OCI-LY1 (cell line): ENCODE data around the gene NFIX.

Experiments
- H2AFZ ChIP-seq: fragments of 200-600 bp; sonication (generic), shearing (Covaris generic); 2 replicates; pipeline ENCODE4 v1.6.0; 2014; ENCODE audit warnings: antibody characterized with exemption, mild to moderate bottlenecking, low read length
- H3F3A ChIP-seq: fragments of 200-600 bp; sonication (generic), shearing (Covaris generic); 2 replicates; pipeline ENCODE4 v1.6.0; 2014; ENCODE audit warnings: mild to moderate bottlenecking, antibody characterized with exemption, low read length, moderate library complexity; ENCODE audit not compliant: insufficient read depth
- H3K27ac ChIP-seq: fragments of 200-600 bp; sonication (generic); 2 replicates; pipeline ENCODE4 v1.5.1; 2014; ENCODE audit warnings: low read length, mixed run types, mild to moderate bottlenecking, low read depth; ENCODE audit not compliant: poor library complexity, severe bottlenecking
- H3K27me3 ChIP-seq: fragments of 200-600 bp; sonication (generic); 2 replicates; pipeline ENCODE4 v1.6.0; 2014; ENCODE audit warnings: antibody characterized with exemption, mild to moderate bottlenecking, low read length, moderate library complexity; ENCODE audit not compliant: insufficient read depth
- H3K36me3 ChIP-seq: fragments of 200-600 bp; sonication (generic); 2 replicates; pipeline ENCODE4 v1.6.1; 2014; ENCODE audit warnings: mild to moderate bottlenecking, antibody characterized with exemption, low read length, moderate library complexity, mixed read lengths; ENCODE audit not compliant: insufficient read depth
- H3K4me1 ChIP-seq: fragments of 200-600 bp; sonication (generic); 2 replicates; pipeline ENCODE4 v1.5.1; 2014; ENCODE audit warnings: mild to moderate bottlenecking, low read length, moderate library complexity; ENCODE audit not compliant: insufficient read depth, severe bottlenecking
- H3K4me2 ChIP-seq: fragments of 200-600 bp; sonication (generic), shearing (Covaris generic); 2 replicates; pipeline ENCODE4 v1.6.1; 2014; ENCODE audit warnings: low read length
- H3K4me3 ChIP-seq: fragments of 200-600 bp; sonication (generic); 2 replicates; pipeline ENCODE4 v1.5.1; 2014; ENCODE audit warnings: low read length, low read depth, mild to moderate bottlenecking, mixed read lengths; ENCODE audit not compliant: poor library complexity, severe bottlenecking
- H3K79me2 ChIP-seq: fragments of 200-600 bp; shearing (Covaris generic); 2 replicates; pipeline ENCODE4 v1.6.1; 2016; ENCODE audit warnings: mixed run types, low read length, mixed read lengths; ENCODE audit not compliant: insufficient read depth
- H3K9ac ChIP-seq: fragments of 200-600 bp; sonication (generic), shearing (Covaris generic); 2 replicates; pipeline ENCODE4 v1.6.1; 2014; ENCODE audit warnings: mild to moderate bottlenecking, low read length, mixed read lengths
- H3K9me2 ChIP-seq: fragments of 200-600 bp; sonication (generic), shearing (Covaris generic); 2 replicates; pipeline ENCODE4 v1.6.1; 2014; ENCODE audit warnings: low read depth, mild to moderate bottlenecking, low read length, mixed read lengths
- H3K9me3 ChIP-seq: fragments of 200-600 bp; shearing (Covaris generic); 2 replicates; pipeline ENCODE4 v1.6.1; 2014; ENCODE audit warnings: low read length, mixed read lengths
- H4K20me1 ChIP-seq: fragments of 200-600 bp; sonication (generic), shearing (Covaris generic); 2 replicates; pipeline ENCODE4 v1.6.0; 2016; ENCODE audit warnings: mild to moderate bottlenecking, low read length; ENCODE audit not compliant: insufficient read depth
- CTCF ChIP-seq: fragments of 200-600 bp; sonication (generic), shearing (Covaris generic); IDR thresholded peaks from 2 replicates; pipeline ENCODE4 v1.5.1; 2017; ENCODE audit warnings: mild to moderate bottlenecking, antibody characterized with exemption, low read length, moderate library complexity, mixed read lengths
- EZH2 ChIP-seq: fragments of 200-600 bp; sonication (generic), shearing (Covaris generic); IDR thresholded peaks from 2 replicates; pipeline ENCODE4 v1.8.0; 2017; ENCODE audit warnings: borderline replicate concordance, mixed run types, mild to moderate bottlenecking, antibody characterized with exemption, low read length, moderate library complexity, mixed read lengths

The NFIX gene

GRCh38 chr19:13002166-13002898 lies 7.1 kb downstream of the NFIX start:
- Histone ChIP-seq H3K36me3 (no peaks in the 10 kb centered on the region), H3K4me2 (no peak overlapping the region), H3K27ac (no peak overlapping the region), H3K79me2 (no peaks in the 10 kb centered on the region), H3F3A (no peaks in the 10 kb centered on the region), H2AFZ (no peak overlapping the region), H3K4me1 (no peaks in the 10 kb centered on the region), H3K4me3 (no peak overlapping the region), H3K9ac (no peak overlapping the region), H3K9me3 (no peaks in the 10 kb centered on the region), H3K9me2 (no peaks in the 10 kb centered on the region), H3K27me3 (peaks cover 3% of the 10 kb centered on the region; the same call in 1 of the 2 replicates), H4K20me1 (no peaks in the 10 kb centered on the region)
- no peak for TF ChIP-seq CTCF
- no peak for TF ChIP-seq EZH2

GRCh38 chr19:13003081-13003480 lies 7.8 kb downstream of the NFIX start:
- H2AFZ ChIP-seq = no peak overlapping the region
- no peak overlapping the region for H3K27ac ChIP-seq
- no peaks in the 10 kb centered on the region for H3K36me3 ChIP-seq
- H3K79me2 ChIP-seq = no peaks in the 10 kb centered on the region
- H4K20me1 ChIP-seq = no peaks in the 10 kb centered on the region
- H3K9me3 ChIP-seq = no peaks in the 10 kb centered on the region
- no peaks in the 10 kb centered on the region for H3K4me1 ChIP-seq
- H3K4me3 ChIP-seq = no peak overlapping the region
- TF ChIP-seq EZH2 = no peak
- no peak for TF ChIP-seq CTCF
- H3K4me2 ChIP-seq = no peak overlapping the region
- peaks cover 3% of the 10 kb centered on the region; the same call in 1 of the 2 replicates for H3K27me3 ChIP-seq
- no peaks in the 10 kb centered on the region for H3F3A ChIP-seq
- no peak overlapping the region for H3K9ac ChIP-seq
- H3K9me2 ChIP-seq = no peaks in the 10 kb centered on the region

GRCh38 chr19:13004273-13004672 lies 9.0 kb downstream of the NFIX start:
- H3K4me3 ChIP-seq = no peak overlapping the region
- no peak overlapping the region for H2AFZ ChIP-seq
- H3K9ac ChIP-seq = no peak overlapping the region
- no peaks in the 10 kb centered on the region for H3K36me3 ChIP-seq
- no peaks in the 10 kb centered on the region for H3K79me2 ChIP-seq
- H3K9me2 ChIP-seq = no peaks in the 10 kb centered on the region
- H4K20me1 ChIP-seq = no peaks in the 10 kb centered on the region
- H3F3A ChIP-seq = no peaks in the 10 kb centered on the region
- H3K4me2 ChIP-seq = no peak overlapping the region
- TF ChIP-seq EZH2 = no peak
- TF ChIP-seq CTCF = no peak
- no peaks in the 10 kb centered on the region for H3K9me3 ChIP-seq
- H3K27me3 ChIP-seq = peaks cover 9% of the 10 kb centered on the region; the same call in 1 of the 2 replicates
- H3K4me1 ChIP-seq = no peaks in the 10 kb centered on the region
- no peak overlapping the region for H3K27ac ChIP-seq
